Prostate gland (tissue), 2 donors: ENCODE data around the gene CHIC2.

Experiments used
- POLR2A ChIP-seq: fragments of 450-650 bp; IDR thresholded peaks from one replicate; pipeline ENCODE4 v1.6.1; 2016; ENCODE audit warnings: antibody characterized with exemption, mild to moderate bottlenecking
- POLR2AphosphoS5 ChIP-seq: sonication (generic); formaldehyde crosslinking; IDR thresholded peaks from one replicate; pipeline ENCODE4 v1.6.1; 2017; ENCODE audit warnings: antibody characterized with exemption
- TF ChIP-seq, protein P1 (sequence below), 4 experiments: fragments of 200-600 bp in 2 of 4; fragments of 450-650 bp in 2 of 4; sonication (generic) in 2 of 4; IDR thresholded peaks; 1 replicate in 3 of 4; 2 replicates in 1 of 4; pipeline ENCODE4 v1.5.1; 2016 to 2019; ENCODE audit warnings: antibody characterized with exemption in 4 of 4, mild to moderate bottlenecking in 2 of 4, moderate library complexity in 2 of 4

DNA sequence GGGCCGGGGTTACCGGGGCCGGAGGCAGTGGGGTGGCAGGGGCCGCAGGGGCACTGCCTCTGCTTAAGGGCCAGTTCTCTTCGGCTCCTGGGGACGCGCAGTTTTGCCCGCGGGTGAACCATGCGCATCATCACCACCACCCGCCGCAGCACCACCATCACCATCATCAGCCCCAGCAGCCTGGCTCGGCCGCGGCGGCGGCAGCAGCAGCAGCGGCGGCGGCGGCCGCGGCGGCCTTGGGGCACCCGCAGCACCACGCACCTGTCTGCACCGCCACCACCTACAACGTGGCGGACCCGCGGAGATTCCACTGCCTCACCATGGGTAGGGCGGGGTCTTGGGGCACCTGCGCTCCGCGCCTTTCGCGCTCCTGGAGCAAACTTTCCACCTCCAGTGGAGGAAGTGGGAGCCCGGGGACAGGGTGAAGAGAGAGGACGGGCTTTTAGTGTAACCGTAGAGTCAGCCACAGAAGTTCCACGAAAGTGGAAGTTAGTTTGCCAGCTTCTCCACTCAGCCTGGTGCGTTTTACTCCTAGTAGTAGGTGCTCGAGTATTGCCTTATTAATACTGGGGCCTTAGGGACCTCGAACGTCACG lies 36.3 kb upstream of the CHIC2 start:
- TF ChIP-seq, protein P1, sequence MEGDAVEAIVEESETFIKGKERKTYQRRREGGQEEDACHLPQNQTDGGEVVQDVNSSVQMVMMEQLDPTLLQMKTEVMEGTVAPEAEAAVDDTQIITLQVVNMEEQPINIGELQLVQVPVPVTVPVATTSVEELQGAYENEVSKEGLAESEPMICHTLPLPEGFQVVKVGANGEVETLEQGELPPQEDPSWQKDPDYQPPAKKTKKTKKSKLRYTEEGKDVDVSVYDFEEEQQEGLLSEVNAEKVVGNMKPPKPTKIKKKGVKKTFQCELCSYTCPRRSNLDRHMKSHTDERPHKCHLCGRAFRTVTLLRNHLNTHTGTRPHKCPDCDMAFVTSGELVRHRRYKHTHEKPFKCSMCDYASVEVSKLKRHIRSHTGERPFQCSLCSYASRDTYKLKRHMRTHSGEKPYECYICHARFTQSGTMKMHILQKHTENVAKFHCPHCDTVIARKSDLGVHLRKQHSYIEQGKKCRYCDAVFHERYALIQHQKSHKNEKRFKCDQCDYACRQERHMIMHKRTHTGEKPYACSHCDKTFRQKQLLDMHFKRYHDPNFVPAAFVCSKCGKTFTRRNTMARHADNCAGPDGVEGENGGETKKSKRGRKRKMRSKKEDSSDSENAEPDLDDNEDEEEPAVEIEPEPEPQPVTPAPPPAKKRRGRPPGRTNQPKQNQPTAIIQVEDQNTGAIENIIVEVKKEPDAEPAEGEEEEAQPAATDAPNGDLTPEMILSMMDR (IDR thresholded peaks at IDR 0.05), result no peak
- TF ChIP-seq POLR2AphosphoS5 (no peak), POLR2A (no peak)
